K562 (cell line): ENCODE measurements around the gene IL36RN. TPM values are rescaled to one million over a fixed set of nuclear protein-coding genes. Genes with fewer than 3 reads are reported as not detected.

Experiments
- ATAC-seq: fragments of 200-7000 bp; cut with Tn5 transposase; 3 replicates; pipeline ENCODE4 v1.9.1; 2020; ENCODE audit warnings: moderate library complexity
- BruUV-seq: library from RNA; stranded (reverse); fragments of 400-500 nt; replicated peaks from 2 replicates; lab custom pipeline; 2021; lab: Mats Ljungman, UMichigan
- CTCF ChIA-PET: fragments of 300-600 bp; formaldehyde crosslinking; extraction: SDS; loops from one replicate; lab custom pipeline; 2021; ENCODE audit warnings: low intra/inter-chr PET ratio; lab: Yijun Ruan, JAX
- POLR2A ChIA-PET: fragments of 300-600, 350-650 bp; sonication (Branson Sonifier 250); formaldehyde crosslinking; extraction: SDS; loops from one replicate; lab custom pipeline; 2021; ENCODE audit warnings: antibody characterized with exemption, inconsistent platforms; lab: Yijun Ruan, JAX
- DNase-seq, 4 experiments: peaks; one replicate each; pipeline versions ENCODE4 v3.0.0 to v3.0.0-alpha.2; 2011 to 2018; ENCODE audit warnings: low spot score in 3 of 4, mixed read lengths in 3 of 4; ENCODE audit errors: extremely low read depth in 1 of 4
- FAIRE-seq: peaks from 2 replicates; lab custom pipeline; 2011; peaks lifted over from hg19 to GRCh38; lab: Jason Lieb, UNC
- H2AFZ ChIP-seq: 2 replicates; pipeline ENCODE4 v1.6.0; 2011; ENCODE audit warnings: low read depth, low read length, control low read depth, inconsistent platforms
- H3K27ac ChIP-seq: fragments of 200-600 bp; 3 replicates; pipeline ENCODE4 v1.8.0; 2011; ENCODE audit warnings: low read depth, mild to moderate bottlenecking, control low read depth, inconsistent platforms, low read length, moderate library complexity, mixed read lengths; ENCODE audit errors: extremely low read depth
- H3K27me3 ChIP-seq, 2 experiments: fragments of 300-600 bp in 1 of 2; 2 replicates in 1 of 2; 3 replicates in 1 of 2; pipeline versions ENCODE4 v1.6.0 to v1.8.0; 2011; ENCODE audit warnings: inconsistent platforms in 2 of 2, low read length in 2 of 2, mild to moderate bottlenecking in 1 of 2, mixed read lengths in 1 of 2, moderate library complexity in 1 of 2; ENCODE audit not compliant: control insufficient read depth in 2 of 2, insufficient read depth in 2 of 2
- H3K36me3 ChIP-seq: fragments of 300-600 bp; 3 replicates; pipeline ENCODE4 v1.8.0; 2011; ENCODE audit warnings: mild to moderate bottlenecking, low read length, inconsistent platforms; ENCODE audit not compliant: control insufficient read depth, insufficient read depth
- H3K4me1 ChIP-seq, 2 experiments: fragments of 200-600 bp in 1 of 2; replicated peaks in 1 of 2; 2 replicates in 1 of 2; 3 replicates in 1 of 2; pipeline versions ENCODE4 v1.5.1 to v1.8.0; 2011; ENCODE audit warnings: inconsistent platforms in 2 of 2, low read length in 2 of 2, mild to moderate bottlenecking in 1 of 2, mixed read lengths in 1 of 2, moderate library complexity in 1 of 2; ENCODE audit not compliant: control insufficient read depth in 2 of 2, insufficient read depth in 2 of 2
- H3K4me2 ChIP-seq: 2 replicates; pipeline ENCODE4 v1.6.1; 2011; ENCODE audit warnings: low read length, control low read depth, inconsistent platforms, mixed read lengths; ENCODE audit not compliant: insufficient read depth
- H3K4me3 ChIP-seq: fragments of 200-600 bp; sonication (generic), shearing (Covaris generic); 2 replicates; pipeline ENCODE4 v1.5.1; 2016; ENCODE audit warnings: control low read depth, inconsistent platforms
- H3K79me2 ChIP-seq: fragments of 200-600 bp; 3 replicates; pipeline ENCODE4 v1.8.0; 2011; ENCODE audit warnings: low read length, inconsistent platforms; ENCODE audit not compliant: control insufficient read depth, insufficient read depth
- H3K9ac ChIP-seq, 2 experiments: 2 replicates each; pipeline versions ENCODE4 v1.6.0 to v1.6.1; 2011; ENCODE audit warnings: low read depth in 2 of 2, low read length in 2 of 2, control low read depth in 1 of 2, inconsistent platforms in 1 of 2, mild to moderate bottlenecking in 1 of 2, mixed read lengths in 1 of 2; ENCODE audit not compliant: insufficient read depth in 1 of 2
- H3K9me1 ChIP-seq: one replicate; pipeline ENCODE4 v1.6.0; 2011; ENCODE audit warnings: inconsistent platforms, mild to moderate bottlenecking, low read length, moderate library complexity; ENCODE audit not compliant: control insufficient read depth, insufficient read depth
- H3K9me3 ChIP-seq: replicated peaks from 2 replicates; pipeline ENCODE4 v1.5.1; 2011; ENCODE audit warnings: low read depth, low read length, inconsistent platforms; ENCODE audit not compliant: control insufficient read depth, insufficient read depth
- H4K20me1 ChIP-seq: replicated peaks from 2 replicates; pipeline ENCODE4 v1.6.1; 2011; ENCODE audit warnings: low read length, inconsistent platforms, mixed read lengths; ENCODE audit not compliant: control insufficient read depth, insufficient read depth
- DDX20 ChIP-seq: fragments of 450-650 bp; IDR thresholded peaks from 2 replicates; pipeline ENCODE4 v1.6.1; 2016; ENCODE audit warnings: missing genetic modification characterization, low read depth, mild to moderate bottlenecking, missing compliant biosample characterization, moderate library complexity
- EGR1 ChIP-seq: fragments of 450-650 bp; conservative IDR thresholded peaks from 2 replicates; pipeline ENCODE4 v1.6.1; 2017; ENCODE audit warnings: mild to moderate bottlenecking
- SIX5 ChIP-seq, 2 experiments: IDR thresholded peaks; 2 replicates each; pipeline ENCODE4 v1.6.1; 2011; ENCODE audit warnings: low read length in 2 of 2, borderline replicate concordance in 1 of 2, low read depth in 1 of 2, mild to moderate bottlenecking in 1 of 2, moderate library complexity in 1 of 2; ENCODE audit not compliant: insufficient read depth in 1 of 2
- SREBF1 ChIP-seq: fragments of 150-350 bp; IDR thresholded peaks from 2 replicates; pipeline ENCODE4 v1.6.1; 2014; ENCODE audit warnings: antibody characterized with exemption, low read depth, low read length, borderline replicate concordance
- SRSF3 ChIP-seq: fragments of 200-400 bp; formaldehyde crosslinking; IDR thresholded peaks from 2 replicates; pipeline ENCODE4 v1.6.1; 2016; ENCODE audit warnings: mild to moderate bottlenecking, low read length, moderate library complexity; ENCODE audit not compliant: insufficient read depth
- WGBS: fragments of 100-300 bp; shearing (Covaris generic); methylation state at CpG from one replicate; pipeline ENCODE4 v1.1.6; 2016; ENCODE audit warnings: low coverage, mixed read lengths; ENCODE audit not compliant: insufficient coverage; ENCODE audit errors: missing lambda C conversion rate; 5-methylcytosine and 5-hydroxymethylcytosine counted together
- in situ Hi-C: fragments of 300-500 bp; cut with MboI; formaldehyde crosslinking; loops from 4 replicates; pipeline ENCODE4 v1.15.0; 2018; ENCODE audit warnings: inconsistent platforms, mixed read lengths
- intact Hi-C: fragments of 100-400 bp; cut with micrococcal nuclease; formaldehyde crosslinking; loops from 2 replicates; pipeline ENCODE4 v1.14.2; 2022
- polyA plus RNA-seq, 8 experiments: library from polyadenylated mRNA; depleted of rRNA in 4 of 8; stranded (reverse) in 5 of 8; unstranded in 3 of 8; fragments of >200 nt; fragmentation: Nextera tagmentation in 2 of 8; fragmentation: Illumina TruSeq in 1 of 8; extraction: Ambion mirVana in 2 of 8; extraction: Trizol in 1 of 8; gene quantifications; 2 replicates each; pipeline versions ENCODE4 v1.2.1 to v1.2.3, GENCODE V29; 2011 to 2014; ENCODE audit warnings: inconsistent platforms in 1 of 8, missing spikeins in 1 of 8
- total RNA-seq, 7 experiments: library from RNA; depleted of rRNA in 6 of 7; stranded (reverse); fragments of >200 nt in 6 of 7; fragmentation: Illumina TruSeq in 2 of 7; extraction: Trizol in 2 of 7; gene quantifications; 2 replicates each; pipeline versions ENCODE4 v1.2.1 to v1.2.3, GENCODE V29; 2011 to 2021; ENCODE audit warnings: low replicate concordance in 1 of 7
- TF ChIP-seq, protein P1 (sequence below): fragments of 450-650 bp; formaldehyde crosslinking; IDR thresholded peaks from 2 replicates; pipeline ENCODE4 v1.4.0; 2020; ENCODE audit warnings: mild to moderate bottlenecking, moderate library complexity
- TF ChIP-seq, protein P2 (sequence below): fragments of 450-650 bp; IDR thresholded peaks from 2 replicates; pipeline ENCODE4 v1.6.1; 2016; ENCODE audit warnings: low read depth, mild to moderate bottlenecking, moderate library complexity
- TF ChIP-seq, protein P3 (sequence below): sonication (generic); formaldehyde crosslinking; IDR thresholded peaks from 2 replicates; pipeline ENCODE4 v1.9.0; 2022; ENCODE audit warnings: mild to moderate bottlenecking, missing genetic modification reagents

The IL36RN gene
- total and polyA plus RNA-seq, 9 of the 15 experiments (the other 6 are each of a cell fraction or from before 2014, with no cell fraction given), result not detected

DNA sequence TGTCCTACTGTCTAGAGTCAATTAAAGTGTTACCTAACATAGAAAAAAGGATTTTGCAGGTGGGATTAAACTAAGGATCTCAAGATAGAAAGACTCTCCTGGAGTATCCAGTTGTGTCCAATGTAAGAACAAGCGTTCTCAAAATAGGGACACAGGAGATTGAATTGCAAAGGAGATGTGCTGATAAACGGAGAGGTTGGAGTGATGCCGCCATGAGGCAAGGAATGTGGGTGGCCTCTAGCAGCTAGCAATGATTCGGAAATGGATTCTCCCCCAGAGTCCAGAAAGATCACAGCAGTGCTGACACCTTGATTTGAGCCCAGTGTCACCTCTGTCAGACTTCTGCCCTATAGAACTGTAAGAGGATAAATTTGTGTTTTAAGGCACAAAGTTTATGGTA is 44.3 kb downstream of the IL36RN start (continued):
- TF ChIP-seq, protein P1, sequence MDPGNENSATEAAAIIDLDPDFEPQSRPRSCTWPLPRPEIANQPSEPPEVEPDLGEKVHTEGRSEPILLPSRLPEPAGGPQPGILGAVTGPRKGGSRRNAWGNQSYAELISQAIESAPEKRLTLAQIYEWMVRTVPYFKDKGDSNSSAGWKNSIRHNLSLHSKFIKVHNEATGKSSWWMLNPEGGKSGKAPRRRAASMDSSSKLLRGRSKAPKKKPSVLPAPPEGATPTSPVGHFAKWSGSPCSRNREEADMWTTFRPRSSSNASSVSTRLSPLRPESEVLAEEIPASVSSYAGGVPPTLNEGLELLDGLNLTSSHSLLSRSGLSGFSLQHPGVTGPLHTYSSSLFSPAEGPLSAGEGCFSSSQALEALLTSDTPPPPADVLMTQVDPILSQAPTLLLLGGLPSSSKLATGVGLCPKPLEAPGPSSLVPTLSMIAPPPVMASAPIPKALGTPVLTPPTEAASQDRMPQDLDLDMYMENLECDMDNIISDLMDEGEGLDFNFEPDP (CRISPR knock-in tag), result no peak
- TF ChIP-seq SRSF3 (no peak), SIX5 (IDR thresholded peaks at IDR 0.05; ENCODE audit: borderline replicate concordance in 1 of 2, insufficient read depth in 1 of 2, low read depth in 1 of 2, low read length in 2 of 2) (no peak), SREBF1 (no peak)
- TF ChIP-seq, protein P2, sequence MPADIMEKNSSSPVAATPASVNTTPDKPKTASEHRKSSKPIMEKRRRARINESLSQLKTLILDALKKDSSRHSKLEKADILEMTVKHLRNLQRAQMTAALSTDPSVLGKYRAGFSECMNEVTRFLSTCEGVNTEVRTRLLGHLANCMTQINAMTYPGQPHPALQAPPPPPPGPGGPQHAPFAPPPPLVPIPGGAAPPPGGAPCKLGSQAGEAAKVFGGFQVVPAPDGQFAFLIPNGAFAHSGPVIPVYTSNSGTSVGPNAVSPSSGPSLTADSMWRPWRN, result no peak
- TF ChIP-seq, protein P3, sequence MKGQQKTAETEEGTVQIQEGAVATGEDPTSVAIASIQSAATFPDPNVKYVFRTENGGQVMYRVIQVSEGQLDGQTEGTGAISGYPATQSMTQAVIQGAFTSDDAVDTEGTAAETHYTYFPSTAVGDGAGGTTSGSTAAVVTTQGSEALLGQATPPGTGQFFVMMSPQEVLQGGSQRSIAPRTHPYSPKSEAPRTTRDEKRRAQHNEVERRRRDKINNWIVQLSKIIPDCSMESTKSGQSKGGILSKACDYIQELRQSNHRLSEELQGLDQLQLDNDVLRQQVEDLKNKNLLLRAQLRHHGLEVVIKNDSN (CRISPR knock-in tag), result no peak

- Histone ChIP-seq H3K9ac (no peak overlapping the region), H3K9me1 (no peaks in the 10 kb centered on the region), H3K9me3 (no peaks in the 10 kb centered on the region), H3K36me3 (no peaks in the 10 kb centered on the region), H3K4me1 (no peaks in the 10 kb centered on the region; a peak in 1 of 5 replicates), H3K4me3 (no peak overlapping the region), H3K4me2 (no peak overlapping the region), H3K79me2 (no peaks in the 10 kb centered on the region), H3K27me3 (peaks cover 11 to 26% of the 10 kb centered on the region in 2 experiments), H2AFZ (no peak overlapping the region), H4K20me1 (no peaks in the 10 kb centered on the region), H3K27ac (no peak overlapping the region)
- peak; percentile 58 for TF ChIP-seq EGR1
- TF ChIP-seq DDX20 (tag), result no peak
- intact Hi-C loops (no loop called here), in situ Hi-C loops (no loop called here)
- ATAC-seq, result no peak
- ChIA-PET POLR2A (interaction anchor here (1.2 to 1.7 kb wide), 2 partner anchors 9 to 18 kb away, joined by 5 read pairs; no protein-coding TSS in a partner anchor), CTCF (no interaction called here)
- FAIRE-seq, result no peak
- 0% methylated on average over 3 of the region's 3 CpGs for WGBS
- DNase-seq, result no peak
- BruUV-seq, result no TSS peak
Measured at GRCh38 chr2:113104054-113104611, 45.1 kb downstream of the IL36RN start.
